Vagina (tissue), 2 donors: ENCODE results near the gene ACADS. TPM values are rescaled to one million over a fixed set of nuclear protein-coding genes. Genes with fewer than 3 reads are reported as not detected.

Experiments used
- DNase-seq, 2 donors: peaks; one replicate each; pipeline ENCODE4 v3.0.0-alpha.2; 2017; ENCODE audit errors: extremely low spot score in 2 of 2
- H3K27ac ChIP-seq: fragments of 200-600 bp; sonication (generic); one replicate; pipeline ENCODE4 v1.5.1; 2019
- H3K27me3 ChIP-seq: fragments of 200-600 bp; sonication (generic); one replicate; pipeline ENCODE4 v1.5.1; 2019
- H3K36me3 ChIP-seq, 2 donors: fragments of 200-600 bp; sonication (generic); one replicate each; pipeline ENCODE4 v1.5.1; 2017 to 2019
- H3K4me1 ChIP-seq: fragments of 200-600 bp; sonication (generic); one replicate; pipeline ENCODE4 v1.5.1; 2019
- H3K4me3 ChIP-seq, 2 donors: fragments of 200-600 bp; sonication (generic); 1 replicate in 1 of 2; 2 replicates in 1 of 2; pipeline ENCODE4 v1.5.1; 2016 to 2019
- H3K9me3 ChIP-seq: fragments of 200-600 bp; sonication (generic); one replicate; pipeline ENCODE4 v1.5.1; 2019
- POLR2A ChIP-seq, 2 donors: fragments of 450-650 bp; IDR thresholded peaks; one replicate each; pipeline ENCODE4 v1.6.1; 2017; ENCODE audit warnings: antibody characterized with exemption in 2 of 2, mild to moderate bottlenecking in 2 of 2, moderate library complexity in 2 of 2
- POLR2AphosphoS5 ChIP-seq, 2 donors: sonication (generic); formaldehyde crosslinking; IDR thresholded peaks; one replicate each; pipeline ENCODE4 v1.9.0; 2017; ENCODE audit warnings: antibody characterized with exemption in 2 of 2, mild to moderate bottlenecking in 2 of 2, low read depth in 1 of 2; ENCODE audit not compliant: insufficient read depth in 1 of 2
- intact Hi-C: fragments of 100-400 bp; cut with DNase I; formaldehyde crosslinking; loops from one replicate; pipeline ENCODE4 v1.15.1; 2023
- total RNA-seq: library from RNA; depleted of rRNA; stranded (reverse); fragments of >200 nt; gene quantifications from one replicate; pipeline ENCODE4 v1.2.3, GENCODE V29; 2016
- TF ChIP-seq, protein P1 (sequence below), 3 experiments: fragments of 450-650 bp in 2 of 3; fragments of 200-600 bp in 1 of 3; sonication (generic) in 1 of 3; IDR thresholded peaks; one replicate each; pipeline ENCODE4 v1.5.1; 2017 to 2019; ENCODE audit warnings: antibody characterized with exemption in 3 of 3, mild to moderate bottlenecking in 2 of 3, moderate library complexity in 2 of 3

The ACADS gene
- total RNA-seq, 1 donor from 2014 or later: 21.4 TPM

GRCh38 chr12:120703311-120703942, 22.2 kb upstream of the ACADS start:
- intact Hi-C loops: no loop called here
- no peak for TF ChIP-seq POLR2AphosphoS5 (IDR thresholded peaks at IDR 0.05; ENCODE audit: insufficient read depth in 1 of 2, low read depth in 1 of 2)
- DNase-seq: no peak
- H3K36me3 ChIP-seq: peaks cover 0 to 25% of the 10 kb centered on the region in 2 donors
- H3K4me1 ChIP-seq: no peaks in the 10 kb centered on the region
- H3K4me3 ChIP-seq: no peak overlapping the region
- no peaks in the 10 kb centered on the region for H3K9me3 ChIP-seq
- H3K27ac ChIP-seq: no peak overlapping the region
- H3K27me3 ChIP-seq: no peaks in the 10 kb centered on the region

- H3K4me1 ChIP-seq: peaks cover 6% of the 10 kb centered on the region
- no peaks in the 10 kb centered on the region for H3K9me3 ChIP-seq
- no peak for DNase-seq
- H3K27me3 ChIP-seq: no peaks in the 10 kb centered on the region
- no peak for TF ChIP-seq POLR2A (IDR thresholded peaks at IDR 0.05)
- TF ChIP-seq POLR2AphosphoS5 (IDR thresholded peaks at IDR 0.05; ENCODE audit: insufficient read depth in 1 of 2, low read depth in 1 of 2): no peak
- TF ChIP-seq, protein P1, sequence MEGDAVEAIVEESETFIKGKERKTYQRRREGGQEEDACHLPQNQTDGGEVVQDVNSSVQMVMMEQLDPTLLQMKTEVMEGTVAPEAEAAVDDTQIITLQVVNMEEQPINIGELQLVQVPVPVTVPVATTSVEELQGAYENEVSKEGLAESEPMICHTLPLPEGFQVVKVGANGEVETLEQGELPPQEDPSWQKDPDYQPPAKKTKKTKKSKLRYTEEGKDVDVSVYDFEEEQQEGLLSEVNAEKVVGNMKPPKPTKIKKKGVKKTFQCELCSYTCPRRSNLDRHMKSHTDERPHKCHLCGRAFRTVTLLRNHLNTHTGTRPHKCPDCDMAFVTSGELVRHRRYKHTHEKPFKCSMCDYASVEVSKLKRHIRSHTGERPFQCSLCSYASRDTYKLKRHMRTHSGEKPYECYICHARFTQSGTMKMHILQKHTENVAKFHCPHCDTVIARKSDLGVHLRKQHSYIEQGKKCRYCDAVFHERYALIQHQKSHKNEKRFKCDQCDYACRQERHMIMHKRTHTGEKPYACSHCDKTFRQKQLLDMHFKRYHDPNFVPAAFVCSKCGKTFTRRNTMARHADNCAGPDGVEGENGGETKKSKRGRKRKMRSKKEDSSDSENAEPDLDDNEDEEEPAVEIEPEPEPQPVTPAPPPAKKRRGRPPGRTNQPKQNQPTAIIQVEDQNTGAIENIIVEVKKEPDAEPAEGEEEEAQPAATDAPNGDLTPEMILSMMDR (IDR thresholded peaks at IDR 0.05): no peak
- peaks cover 0 to 3% of the 10 kb centered on the region in 2 donors for H3K36me3 ChIP-seq
- intact Hi-C loops: no loop called here
- no peak overlapping the region for H3K4me3 ChIP-seq
- H3K27ac ChIP-seq: no peak overlapping the region
These were observed 20.0 kb upstream of the ACADS start for GRCh38 chr12:120705618-120706017.

GRCh38 chr12:120706029-120706428, 19.6 kb upstream of the ACADS start:
- no peak overlapping the region for H3K27ac ChIP-seq

GRCh38 chr12:120708651-120709050, 17.0 kb upstream of the ACADS start:
- no peak overlapping the region for H3K4me3 ChIP-seq

More at GRCh38 chr12:120706029-120706428, 19.6 kb upstream of the ACADS start:
- no peaks in the 10 kb centered on the region for H3K9me3 ChIP-seq
- H3K4me1 ChIP-seq: peaks cover 8% of the 10 kb centered on the region
- H3K4me3 ChIP-seq: no peak overlapping the region
- TF ChIP-seq POLR2A (IDR thresholded peaks at IDR 0.05): no peak
- no peak for DNase-seq
- no peaks in the 10 kb centered on the region for H3K27me3 ChIP-seq
- intact Hi-C loops: no loop called here
- H3K36me3 ChIP-seq: no peaks in the 10 kb centered on the region

GRCh38 chr12:120710031-120710804, 15.4 kb upstream of the ACADS start, which contains the start of gene UNC119B:
Gene UNC119B, plus strand, starts transcription at chr12:120710458. Its CDS starts 17 bp downstream, at chr12:120710475.
- Histone ChIP-seq H3K27ac (peak within 1 kb of the TSS; percentile 94), H3K4me1 (peaks cover 32% of the 10 kb centered on the region), H3K4me3 (peak within 1 kb of the TSS; percentile 78 to 83), H3K27me3 (no peaks in the 10 kb centered on the region), H3K9me3 (no peaks in the 10 kb centered on the region), H3K36me3 (peaks cover 0 to 12% of the 10 kb centered on the region in 2 donors)
- no peak for DNase-seq
- intact Hi-C loops: loop anchor here (2.0 to 5.0 kb wide), 2 partner anchors 63 to 128 kb away; partner anchors contain the start of gene POP5
- TF ChIP-seq POLR2AphosphoS5 (IDR thresholded peaks at IDR 0.05; ENCODE audit: insufficient read depth in 1 of 2, low read depth in 1 of 2) (peak in 1 of 2 donors; percentile 19), POLR2A (IDR thresholded peaks at IDR 0.05) (no peak)

More at GRCh38 chr12:120708651-120709050, 17.0 kb upstream of the ACADS start:
- Histone ChIP-seq H3K4me1 (peaks cover 32% of the 10 kb centered on the region), H3K36me3 (no peaks in the 10 kb centered on the region), H3K9me3 (no peaks in the 10 kb centered on the region), H3K27ac (no peak overlapping the region), H3K27me3 (no peaks in the 10 kb centered on the region)
- TF ChIP-seq POLR2A (IDR thresholded peaks at IDR 0.05) (no peak), POLR2AphosphoS5 (IDR thresholded peaks at IDR 0.05; ENCODE audit: insufficient read depth in 1 of 2, low read depth in 1 of 2) (no peak)
- TF ChIP-seq, protein P1 (IDR thresholded peaks at IDR 0.05): no peak
- no peak for DNase-seq
- intact Hi-C loops: no loop called here

GRCh38 chr12:120710805-120711296, 14.8 kb upstream of the ACADS start:
- no peaks in the 10 kb centered on the region for H3K27me3 ChIP-seq
- H3K36me3 ChIP-seq: peaks cover 0 to 16% of the 10 kb centered on the region in 2 donors
- H3K4me1 ChIP-seq: peaks cover 32% of the 10 kb centered on the region
- no peaks in the 10 kb centered on the region for H3K9me3 ChIP-seq
- no peak for DNase-seq
- H3K4me3 ChIP-seq: peak overlapping the region; percentile 78 to 83
- TF ChIP-seq POLR2AphosphoS5 (IDR thresholded peaks at IDR 0.05; ENCODE audit: insufficient read depth in 1 of 2, low read depth in 1 of 2): peak in 1 of 2 donors; percentile 15
- TF ChIP-seq, protein P1 (IDR thresholded peaks at IDR 0.05): no peak
- peak overlapping the region; percentile 94 for H3K27ac ChIP-seq
- intact Hi-C loops: loop anchor here (2.0 to 5.0 kb wide), 2 partner anchors 64 to 129 kb away; partner anchors contain the start of gene POP5
